Prostate gland (tissue), 2 donors: ENCODE results near the gene PCDHA6. TPM values are rescaled to one million over a fixed set of nuclear protein-coding genes. Genes with fewer than 3 reads are reported as not detected.
"Not testable (repeated sequence)": the region's sequence is repeated elsewhere in the genome, so short reads cannot be mapped to it uniquely, and the experiment has no call there.

Source experiments
- DNase-seq: peaks from one replicate; pipeline ENCODE4 v3.0.0-alpha.2; 2019; ENCODE audit warnings: low spot score
- H3K27ac ChIP-seq, 2 donors: fragments of 200-600 bp; sonication (generic); 2 replicates each; pipeline ENCODE4 v1.5.1; 2017 to 2019
- H3K27me3 ChIP-seq: fragments of 200-600 bp; sonication (generic); replicated peaks from 2 replicates; pipeline ENCODE4 v1.5.1; 2019; ENCODE audit not compliant: insufficient read depth
- H3K36me3 ChIP-seq, 2 donors: fragments of 200-600 bp; sonication (generic); 1 replicate in 1 of 2; 2 replicates in 1 of 2; pipeline versions ENCODE4 v1.5.1 to v1.8.1; 2017 to 2019
- H3K4me1 ChIP-seq: fragments of 200-600 bp; sonication (generic); replicated peaks from 2 replicates; pipeline ENCODE4 v1.5.1; 2019
- H3K4me3 ChIP-seq, 2 donors: fragments of 200-600 bp; sonication (generic); 2 replicates each; pipeline ENCODE4 v1.5.1; 2017 to 2019
- H3K9me3 ChIP-seq: fragments of 200-600 bp; sonication (generic); 2 replicates; pipeline ENCODE4 v1.5.1; 2017
- POLR2A ChIP-seq: fragments of 450-650 bp; IDR thresholded peaks from one replicate; pipeline ENCODE4 v1.6.1; 2016; ENCODE audit warnings: antibody characterized with exemption, mild to moderate bottlenecking
- POLR2AphosphoS5 ChIP-seq: sonication (generic); formaldehyde crosslinking; IDR thresholded peaks from one replicate; pipeline ENCODE4 v1.6.1; 2017; ENCODE audit warnings: antibody characterized with exemption
- WGBS: methylation state at CpG from one replicate; pipeline ENCODE4 v1.1.5; 2018; 5-methylcytosine and 5-hydroxymethylcytosine counted together
- intact Hi-C: fragments of 100-400 bp; cut with DNase I; formaldehyde crosslinking; loops from one replicate; pipeline ENCODE4 v1.14.2; 2022
- total RNA-seq, 2 donors: library from RNA; depleted of rRNA; stranded (reverse); fragments of >200 nt; gene quantifications; one replicate each; pipeline ENCODE4 v1.1.0, GENCODE V29; 2016
- TF ChIP-seq, protein P1 (sequence below), 4 experiments: fragments of 200-600 bp in 2 of 4; fragments of 450-650 bp in 2 of 4; sonication (generic) in 2 of 4; IDR thresholded peaks; 1 replicate in 3 of 4; 2 replicates in 1 of 4; pipeline ENCODE4 v1.5.1; 2016 to 2019; ENCODE audit warnings: antibody characterized with exemption in 4 of 4, mild to moderate bottlenecking in 2 of 4, moderate library complexity in 2 of 4

Gene PCDHA6
- total RNA-seq, 2 donors from 2014 or later = 1.9 to 2.2 TPM

DNA sequence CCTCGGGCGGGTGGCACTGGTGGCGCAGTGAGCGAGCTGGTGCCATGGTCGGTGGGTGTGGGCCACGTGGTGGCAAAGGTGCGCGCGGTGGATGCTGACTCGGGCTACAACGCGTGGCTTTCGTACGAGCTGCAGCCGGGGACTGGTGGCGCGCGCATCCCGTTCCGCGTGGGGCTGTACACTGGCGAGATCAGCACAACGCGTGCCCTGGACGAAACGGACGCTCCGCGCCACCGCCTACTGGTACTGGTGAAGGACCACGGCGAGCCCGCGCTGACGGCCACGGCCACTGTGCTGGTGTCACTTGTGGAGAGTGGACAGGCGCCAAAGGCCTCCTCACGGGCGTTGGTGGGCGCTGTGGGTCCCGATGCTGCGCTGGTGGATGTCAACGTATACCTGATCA is 18.9 kb upstream of the PCDHA6 start:
- H3K27me3 ChIP-seq = no peaks in the 10 kb centered on the region
- no peaks in the 10 kb centered on the region for H3K9me3 ChIP-seq
- H3K27ac ChIP-seq = no peak overlapping the region
- TF ChIP-seq POLR2A = no peak
- TF ChIP-seq, protein P1, sequence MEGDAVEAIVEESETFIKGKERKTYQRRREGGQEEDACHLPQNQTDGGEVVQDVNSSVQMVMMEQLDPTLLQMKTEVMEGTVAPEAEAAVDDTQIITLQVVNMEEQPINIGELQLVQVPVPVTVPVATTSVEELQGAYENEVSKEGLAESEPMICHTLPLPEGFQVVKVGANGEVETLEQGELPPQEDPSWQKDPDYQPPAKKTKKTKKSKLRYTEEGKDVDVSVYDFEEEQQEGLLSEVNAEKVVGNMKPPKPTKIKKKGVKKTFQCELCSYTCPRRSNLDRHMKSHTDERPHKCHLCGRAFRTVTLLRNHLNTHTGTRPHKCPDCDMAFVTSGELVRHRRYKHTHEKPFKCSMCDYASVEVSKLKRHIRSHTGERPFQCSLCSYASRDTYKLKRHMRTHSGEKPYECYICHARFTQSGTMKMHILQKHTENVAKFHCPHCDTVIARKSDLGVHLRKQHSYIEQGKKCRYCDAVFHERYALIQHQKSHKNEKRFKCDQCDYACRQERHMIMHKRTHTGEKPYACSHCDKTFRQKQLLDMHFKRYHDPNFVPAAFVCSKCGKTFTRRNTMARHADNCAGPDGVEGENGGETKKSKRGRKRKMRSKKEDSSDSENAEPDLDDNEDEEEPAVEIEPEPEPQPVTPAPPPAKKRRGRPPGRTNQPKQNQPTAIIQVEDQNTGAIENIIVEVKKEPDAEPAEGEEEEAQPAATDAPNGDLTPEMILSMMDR (IDR thresholded peaks at IDR 0.05) = no peak
- TF ChIP-seq POLR2AphosphoS5 = no peak
- no peaks in the 10 kb centered on the region for H3K4me1 ChIP-seq
- intact Hi-C loops = no loop called here
- no peak for DNase-seq
- no peak overlapping the region for H3K4me3 ChIP-seq
- no peaks in the 10 kb centered on the region for H3K36me3 ChIP-seq
- WGBS = 70% methylated on average over 35 of the region's 43 CpGs

DNA sequence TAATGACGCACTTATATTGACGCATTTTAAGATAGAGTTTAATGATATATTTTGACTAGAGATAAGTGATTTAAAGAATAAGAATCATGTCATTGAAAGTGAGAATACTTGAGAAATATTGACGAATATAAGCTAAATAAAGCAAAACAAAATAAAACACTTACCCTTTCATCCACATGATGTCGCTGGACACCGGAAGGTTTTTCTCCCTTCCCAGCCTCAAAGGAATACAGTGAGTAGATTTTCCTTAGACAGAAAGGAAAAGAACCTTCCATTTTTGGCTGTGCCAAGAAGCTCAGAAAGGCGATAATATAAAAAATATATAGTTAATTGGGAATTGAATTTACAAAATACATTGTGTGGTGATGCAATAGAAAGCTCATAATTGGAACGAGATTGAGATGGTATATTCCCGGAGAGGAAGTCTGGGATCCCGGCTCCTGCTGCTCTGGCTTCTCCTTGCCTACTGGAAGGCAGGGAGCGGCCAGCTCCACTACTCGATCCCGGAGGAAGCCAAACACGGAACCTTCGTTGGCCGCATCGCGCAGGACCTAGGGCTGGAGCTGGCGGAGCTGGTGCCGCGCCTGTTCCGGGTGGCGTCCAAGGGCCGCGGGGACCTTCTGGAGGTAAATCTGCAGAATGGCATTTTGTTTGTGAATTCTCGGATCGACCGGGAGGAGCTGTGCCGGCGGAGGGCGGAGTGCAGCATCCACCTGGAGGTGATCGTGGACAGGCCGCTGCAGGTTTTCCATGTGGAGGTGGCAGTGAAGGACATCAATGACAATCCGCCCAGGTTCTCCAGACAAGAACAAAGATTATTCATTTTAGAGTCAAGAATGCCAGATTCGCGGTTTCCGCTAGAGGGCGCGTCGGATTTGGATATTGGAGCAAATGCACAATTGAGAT is 6.1 kb upstream of the PCDHA6 start, which contains the start of gene PCDHA5:
PCDHA5 (plus strand) TSS at position 239 of the 906 bp plus-strand sequence.
- Histone ChIP-seq H3K27ac (no peak within 1 kb of the TSS), H3K4me3 (no peak within 1 kb of the TSS), H3K27me3 (peaks cover 2% of the 10 kb centered on the region), H3K36me3 (no peaks in the 10 kb centered on the region), H3K9me3 (no peaks in the 10 kb centered on the region), H3K4me1 (no peaks in the 10 kb centered on the region)
- WGBS = 30% methylated on average over 39 of the region's 39 CpGs
- DNase-seq = no peak
- intact Hi-C loops = no loop called here
- TF ChIP-seq, protein P1 (IDR thresholded peaks at IDR 0.05) = no peak
- no peak for TF ChIP-seq POLR2A
- no peak for TF ChIP-seq POLR2AphosphoS5

DNA sequence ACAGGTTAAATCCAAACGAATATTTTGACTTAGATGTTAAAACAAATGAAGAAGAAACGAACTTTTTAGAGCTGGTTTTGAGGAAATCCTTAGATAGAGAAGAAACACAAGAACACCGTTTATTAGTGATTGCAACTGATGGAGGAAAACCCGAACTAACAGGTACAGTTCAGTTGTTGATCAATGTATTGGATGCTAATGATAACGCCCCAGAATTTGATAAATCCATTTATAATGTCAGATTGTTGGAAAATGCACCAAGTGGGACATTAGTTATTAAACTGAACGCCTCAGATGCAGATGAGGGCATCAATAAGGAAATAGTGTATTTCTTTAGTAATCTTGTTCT is 5.5 kb upstream of the PCDHA6 start:
- no peaks in the 10 kb centered on the region for H3K9me3 ChIP-seq
- intact Hi-C loops = no loop called here
- H3K27me3 ChIP-seq = peaks cover 2% of the 10 kb centered on the region
- no peaks in the 10 kb centered on the region for H3K4me1 ChIP-seq
- WGBS = 26% methylated on average over 6 of the region's 6 CpGs
- no peak overlapping the region for H3K4me3 ChIP-seq
- no peak for DNase-seq
- TF ChIP-seq, protein P1 (IDR thresholded peaks at IDR 0.05) = no peak
- no peak for TF ChIP-seq POLR2AphosphoS5
- TF ChIP-seq POLR2A = no peak
- no peak overlapping the region for H3K27ac ChIP-seq
- H3K36me3 ChIP-seq = no peaks in the 10 kb centered on the region

DNA sequence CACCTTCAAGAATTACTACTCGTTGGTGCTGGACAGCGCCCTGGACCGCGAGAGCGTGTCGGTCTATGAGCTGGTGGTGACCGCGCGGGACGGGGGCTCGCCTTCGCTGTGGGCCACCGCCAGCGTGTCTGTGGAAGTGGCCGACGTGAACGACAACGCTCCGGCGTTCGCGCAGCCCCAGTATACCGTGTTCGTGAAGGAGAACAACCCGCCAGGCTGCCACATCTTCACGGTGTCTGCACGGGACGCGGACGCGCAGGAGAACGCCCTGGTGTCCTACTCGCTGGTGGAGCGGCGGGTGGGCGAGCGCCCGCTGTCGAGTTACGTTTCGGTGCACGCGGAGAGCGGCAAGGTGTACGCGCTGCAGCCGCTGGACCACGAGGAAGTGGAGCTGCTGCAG is 4.8 kb upstream of the PCDHA6 start:
- WGBS = 40% methylated on average over 38 of the region's 48 CpGs
- H3K9me3 ChIP-seq, H3K27me3 ChIP-seq, intact Hi-C loops, H3K4me3 ChIP-seq, DNase-seq, H3K4me1 ChIP-seq, H3K36me3 ChIP-seq, H3K27ac ChIP-seq: not testable (repeated sequence)

DNA sequence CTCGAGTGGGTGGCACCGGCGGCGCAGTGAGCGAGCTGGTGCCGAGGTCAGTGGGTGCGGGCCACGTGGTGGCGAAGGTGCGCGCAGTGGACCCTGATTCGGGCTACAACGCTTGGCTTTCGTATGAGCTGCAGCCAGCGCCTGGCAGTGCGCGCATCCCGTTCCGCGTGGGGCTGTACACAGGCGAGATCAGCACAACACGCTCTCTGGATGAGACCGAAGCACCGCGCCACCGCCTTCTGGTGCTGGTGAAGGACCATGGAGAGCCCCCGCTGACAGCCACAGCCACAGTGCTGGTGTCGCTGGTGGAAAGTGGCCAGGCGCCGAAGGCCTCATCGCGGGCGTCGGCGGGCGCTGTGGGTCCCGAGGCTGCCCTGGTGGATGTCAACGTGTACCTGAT is 4.3 kb upstream of the PCDHA6 start:
- Histone ChIP-seq H3K4me3 (no peak overlapping the region), H3K4me1 (no peaks in the 10 kb centered on the region), H3K27me3 (peaks cover 2% of the 10 kb centered on the region), H3K27ac (no peak overlapping the region), H3K36me3 (no peaks in the 10 kb centered on the region), H3K9me3 (no peaks in the 10 kb centered on the region)
- intact Hi-C loops = no loop called here
- DNase-seq = no peak
- TF ChIP-seq, protein P1 (IDR thresholded peaks at IDR 0.05) = no peak
- no peak for TF ChIP-seq POLR2AphosphoS5
- TF ChIP-seq POLR2A = no peak
- 50% methylated on average over 37 of the region's 38 CpGs for WGBS
